ENCODE measurements around the gene BOLA1.

- no peak for TF ChIP-seq CTCF (IDR thresholded peaks at IDR 0.05; ENCODE audit: borderline replicate concordance, extremely low read depth, low read length, poor library complexity, severe bottlenecking)
- no peak for TF ChIP-seq EZH2 (IDR thresholded peaks at IDR 0.05; ENCODE audit: borderline replicate concordance, low read depth, low read length, severe bottlenecking)
These were observed 15.6 kb upstream of the BOLA1 start for GRCh38 chr1:149883598-149884247.
